Uterus (tissue), 4 donors: ENCODE measurements around the gene KCNJ18. TPM values are rescaled to one million over a fixed set of nuclear protein-coding genes. Genes with fewer than 3 reads are reported as not detected.
"Not testable (repeated sequence)": the region's sequence is repeated elsewhere in the genome, so short reads cannot be mapped to it uniquely, and the experiment has no call there.

ENCODE experiments used
- DNase-seq, 2 donors: peaks; one replicate each; pipeline ENCODE4 v3.0.0-alpha.2; 2019 to 2020
- H3K27ac ChIP-seq, 2 donors: fragments of 200-600 bp; sonication (generic); 1 replicate in 1 of 2; 2 replicates in 1 of 2; pipeline ENCODE4 v1.5.1; 2016 to 2018
- H3K27me3 ChIP-seq, 2 donors: fragments of 200-600 bp; sonication (generic); one replicate each; pipeline ENCODE4 v1.5.1; 2018 to 2019; ENCODE audit warnings: control low read depth in 1 of 2
- H3K36me3 ChIP-seq, 2 donors: fragments of 200-600 bp; sonication (generic); one replicate each; pipeline ENCODE4 v1.5.1; 2019; ENCODE audit warnings: control low read depth in 1 of 2
- H3K4me1 ChIP-seq, 2 donors: fragments of 200-600 bp; sonication (generic); one replicate each; pipeline ENCODE4 v1.5.1; 2018 to 2019; ENCODE audit warnings: control low read depth in 1 of 2
- H3K4me3 ChIP-seq, 2 donors: fragments of 200-600 bp; sonication (generic); 1 replicate in 1 of 2; 2 replicates in 1 of 2; pipeline ENCODE4 v1.5.1; 2018 to 2019; ENCODE audit warnings: mild to moderate bottlenecking in 1 of 2
- H3K9me3 ChIP-seq, 2 donors: fragments of 200-600 bp; sonication (generic); one replicate each; pipeline ENCODE4 v1.5.1; 2019; ENCODE audit warnings: control low read depth in 1 of 2
- CTCF ChIP-seq, 4 experiments: fragments of 200-600 bp in 2 of 4; fragments of 450-650 bp in 2 of 4; sonication (generic) in 2 of 4; IDR thresholded peaks; one replicate each; pipeline ENCODE4 v1.5.1; 2016 to 2019; ENCODE audit warnings: antibody characterized with exemption in 4 of 4, mild to moderate bottlenecking in 2 of 4, moderate library complexity in 1 of 4
- POLR2A ChIP-seq, 2 donors: fragments of 450-650 bp; IDR thresholded peaks; one replicate each; pipeline ENCODE4 v1.6.1; 2016; ENCODE audit warnings: antibody characterized with exemption in 2 of 2, mild to moderate bottlenecking in 1 of 2, moderate library complexity in 1 of 2
- intact Hi-C: fragments of 100-400 bp; cut with DNase I; formaldehyde crosslinking; loops from one replicate; pipeline ENCODE4 v1.15.1; 2023; ENCODE audit warnings: low total_unique reads
- total RNA-seq, 4 donors: library from RNA; depleted of rRNA in 3 of 4; stranded (reverse); fragments of >200 nt in 3 of 4; gene quantifications; one replicate each; pipeline versions ENCODE4 v1.1.0 to v1.2.4, GENCODE V29; 2014 to 2023
- donor health status: DM: yes; HTN: yes; CAD: no.

Gene KCNJ18
- total RNA-seq, 4 donors from 2014 or later: not detected

DNA sequence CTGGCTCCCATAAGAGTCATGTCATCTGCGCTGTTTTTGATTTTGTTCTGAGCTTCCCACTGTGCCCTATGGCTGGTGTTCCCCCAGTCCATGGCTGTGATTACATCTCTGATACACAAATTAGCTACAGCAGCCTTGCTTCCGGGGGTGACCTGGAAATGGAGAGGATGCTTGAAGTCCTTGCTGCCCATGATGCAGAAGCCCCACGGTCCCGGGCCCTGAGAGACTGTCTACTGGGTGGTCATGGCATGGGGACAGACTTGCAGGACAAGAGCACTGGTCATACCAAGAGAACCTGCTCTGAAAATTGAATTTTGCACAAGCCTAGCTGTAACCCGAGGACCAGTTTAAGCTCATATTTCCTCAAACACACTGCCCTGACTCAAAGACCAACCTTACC, 38.8 kb downstream of the KCNJ18 start:
- H3K27ac ChIP-seq, H3K27me3 ChIP-seq, H3K36me3 ChIP-seq, intact Hi-C loops, H3K4me1 ChIP-seq, DNase-seq, H3K9me3 ChIP-seq, H3K4me3 ChIP-seq: not testable (repeated sequence)

- H3K9me3 ChIP-seq, H3K36me3 ChIP-seq, H3K4me1 ChIP-seq, DNase-seq, H3K27me3 ChIP-seq, H3K4me3 ChIP-seq, intact Hi-C loops, H3K27ac ChIP-seq: not testable (repeated sequence)
These were observed 41.6 kb downstream of the KCNJ18 start for GRCh38 chr17:21733931-21734330.

DNA sequence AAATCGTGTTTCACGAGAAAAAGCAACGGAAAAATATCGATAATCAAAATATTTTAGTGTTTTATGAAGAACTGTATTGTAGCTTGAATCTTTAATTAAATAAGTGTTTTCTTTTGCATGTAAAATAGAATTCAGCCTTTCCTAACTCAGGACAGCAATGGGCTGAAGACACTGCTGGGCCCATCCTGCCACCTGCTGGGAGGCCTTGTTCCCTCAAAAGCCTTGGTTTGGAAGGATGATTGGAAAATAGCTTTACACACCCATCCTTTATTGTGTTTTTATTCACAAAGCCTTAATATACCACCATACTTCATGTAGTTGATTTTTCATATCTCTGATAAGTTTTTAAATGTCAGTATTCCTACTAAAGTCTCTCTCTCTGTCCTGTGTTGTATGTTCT, 43.5 kb downstream of the KCNJ18 start:
- intact Hi-C loops, H3K9me3 ChIP-seq: not testable (repeated sequence)

GRCh38 chr17:21737015-21737580, 44.8 kb downstream of the KCNJ18 start:
- H3K36me3 ChIP-seq, H3K27ac ChIP-seq, H3K4me1 ChIP-seq, DNase-seq, H3K27me3 ChIP-seq, H3K4me3 ChIP-seq, intact Hi-C loops, H3K9me3 ChIP-seq: not testable (repeated sequence)

More for the DNA sequence above, 43.5 kb downstream of the KCNJ18 start:
- H3K36me3 ChIP-seq, H3K27me3 ChIP-seq, DNase-seq, H3K4me1 ChIP-seq, H3K4me3 ChIP-seq, H3K27ac ChIP-seq: not testable (repeated sequence)

DNA sequence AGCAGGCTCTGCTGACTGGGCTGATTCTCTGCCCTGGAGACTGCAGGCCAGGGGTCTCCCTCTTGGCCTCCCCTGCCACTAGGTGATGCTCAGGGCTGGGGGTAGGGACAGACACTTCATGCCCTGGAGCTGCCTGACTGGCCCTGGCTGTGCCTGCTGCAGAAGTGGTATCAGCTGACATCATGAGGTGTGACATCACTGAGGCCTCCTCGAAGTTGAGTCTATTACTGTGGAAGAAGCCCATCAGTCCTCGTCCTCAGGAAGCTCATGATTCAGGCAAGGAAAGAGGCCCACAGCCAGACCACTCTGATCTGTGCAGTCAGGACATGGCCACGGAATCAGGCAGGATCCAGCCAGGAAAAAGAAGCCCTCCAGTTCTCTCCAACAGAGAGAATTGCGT, 45.9 kb downstream of the KCNJ18 start:
- not testable (repeated sequence) for H3K27me3 ChIP-seq, H3K36me3 ChIP-seq

DNA sequence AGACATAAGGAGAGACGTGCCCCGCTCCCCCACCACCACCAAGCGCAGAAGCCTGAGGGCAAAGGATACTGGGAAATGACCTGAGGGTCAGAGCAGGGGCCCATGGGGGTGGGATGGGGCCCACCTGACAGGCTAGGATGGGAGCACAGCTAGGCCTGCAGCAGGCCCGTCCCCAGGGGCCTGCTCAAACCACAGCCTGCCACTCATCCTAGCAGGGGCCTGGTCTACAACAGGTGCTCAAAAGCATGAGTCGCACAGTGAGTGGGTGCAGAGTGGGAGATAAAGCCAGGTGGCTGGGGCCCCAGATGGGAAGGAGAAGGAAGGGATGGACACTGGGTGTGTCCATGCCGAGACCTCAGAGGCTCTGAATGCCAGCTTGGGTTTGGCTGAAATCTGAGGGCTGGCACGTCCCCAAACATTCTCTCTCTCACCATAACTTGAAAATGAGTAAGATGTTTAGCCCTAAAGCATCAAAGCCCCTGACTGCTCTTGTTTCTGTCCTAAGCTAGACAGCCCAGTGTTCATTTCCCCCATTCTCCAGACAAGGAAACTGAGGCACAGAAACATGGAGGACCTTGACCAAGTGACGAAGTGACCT, 46.7 kb downstream of the KCNJ18 start:
- H3K9me3 ChIP-seq, H3K4me3 ChIP-seq, H3K4me1 ChIP-seq, H3K27me3 ChIP-seq, H3K27ac ChIP-seq, H3K36me3 ChIP-seq, DNase-seq, intact Hi-C loops: not testable (repeated sequence)

More for the DNA sequence above, 45.9 kb downstream of the KCNJ18 start:
- H3K4me3 ChIP-seq, H3K4me1 ChIP-seq, DNase-seq, H3K27ac ChIP-seq, intact Hi-C loops, H3K9me3 ChIP-seq: not testable (repeated sequence)

GRCh38 chr17:21739485-21739884, 47.2 kb downstream of the KCNJ18 start:
- H3K9me3 ChIP-seq, intact Hi-C loops, DNase-seq: not testable (repeated sequence)

DNA sequence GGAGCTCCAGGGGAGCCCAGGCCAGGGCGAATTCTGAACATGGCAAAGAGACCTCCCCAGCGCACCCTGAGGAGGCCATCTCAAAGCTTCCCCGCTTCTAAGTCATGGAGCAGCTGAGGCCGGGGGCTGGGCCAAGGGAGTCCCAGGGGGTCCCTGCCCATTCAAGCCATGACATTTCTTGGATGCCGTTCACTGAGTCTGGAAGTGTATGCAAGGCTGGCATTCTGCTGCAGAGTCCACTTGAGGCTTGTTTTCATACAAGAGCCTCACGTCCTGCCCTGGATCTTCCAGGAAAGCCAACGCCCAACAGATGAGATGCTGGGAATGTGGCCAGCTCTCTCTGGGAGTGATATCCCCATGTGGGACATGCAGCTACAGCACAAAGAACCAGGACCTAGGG, 48.5 kb downstream of the KCNJ18 start:
- H3K27ac ChIP-seq, H3K27me3 ChIP-seq, H3K4me3 ChIP-seq, H3K4me1 ChIP-seq, H3K9me3 ChIP-seq, intact Hi-C loops, H3K36me3 ChIP-seq, DNase-seq: not testable (repeated sequence)

More at GRCh38 chr17:21739485-21739884, 47.2 kb downstream of the KCNJ18 start:
- not testable (repeated sequence) for H3K4me3 ChIP-seq, H3K36me3 ChIP-seq, H3K27ac ChIP-seq, H3K4me1 ChIP-seq, H3K27me3 ChIP-seq

- H3K9me3 ChIP-seq, H3K27ac ChIP-seq, DNase-seq, H3K27me3 ChIP-seq, intact Hi-C loops, H3K36me3 ChIP-seq, H3K4me3 ChIP-seq, H3K4me1 ChIP-seq: not testable (repeated sequence)
These were observed 49.2 kb downstream of the KCNJ18 start for GRCh38 chr17:21741520-21741919.

GRCh38 chr17:21742326-21742725, 50.0 kb downstream of the KCNJ18 start:
- H3K27ac ChIP-seq: no peak overlapping the region
- intact Hi-C loops: no loop called here

GRCh38 chr17:21744151-21744550, 51.8 kb downstream of the KCNJ18 start:
- H3K9me3 ChIP-seq, H3K27ac ChIP-seq, H3K4me3 ChIP-seq, DNase-seq, intact Hi-C loops, H3K36me3 ChIP-seq, H3K4me1 ChIP-seq, H3K27me3 ChIP-seq: not testable (repeated sequence)

More at GRCh38 chr17:21742326-21742725, 50.0 kb downstream of the KCNJ18 start:
- H3K4me1 ChIP-seq: no peaks in the 10 kb centered on the region
- no peak for DNase-seq
- no peaks in the 10 kb centered on the region for H3K36me3 ChIP-seq
- TF ChIP-seq CTCF (IDR thresholded peaks at IDR 0.05): no peak
- no peak for TF ChIP-seq POLR2A (IDR thresholded peaks at IDR 0.05)
- no peaks in the 10 kb centered on the region for H3K27me3 ChIP-seq
- no peaks in the 10 kb centered on the region for H3K9me3 ChIP-seq
- H3K4me3 ChIP-seq: no peak overlapping the region

- intact Hi-C loops, H3K4me3 ChIP-seq, H3K36me3 ChIP-seq, H3K4me1 ChIP-seq, H3K27me3 ChIP-seq, DNase-seq, H3K27ac ChIP-seq, H3K9me3 ChIP-seq: not testable (repeated sequence)
These were observed 52.3 kb downstream of the KCNJ18 start for GRCh38 chr17:21744621-21745020.
